Testis (tissue), 3 donors: ENCODE results near the gene TECPR2. TPM values are rescaled to one million over a fixed set of nuclear protein-coding genes. Genes with fewer than 3 reads are reported as not detected.

Experiments used
- DNase-seq: peaks from one replicate; pipeline ENCODE4 v3.0.0-alpha.2; 2019
- H3K27ac ChIP-seq, 2 donors: fragments of 200-600 bp; sonication (generic); one replicate each; pipeline ENCODE4 v1.5.1; 2019
- H3K27me3 ChIP-seq: fragments of 200-600 bp; sonication (generic); one replicate; pipeline ENCODE4 v1.5.1; 2019
- H3K36me3 ChIP-seq: fragments of 200-600 bp; sonication (generic); one replicate; pipeline ENCODE4 v1.5.1; 2017; ENCODE audit warnings: low read depth; ENCODE audit errors: missing control alignments
- H3K4me1 ChIP-seq: fragments of 200-600 bp; sonication (generic); one replicate; pipeline ENCODE4 v1.5.1; 2019
- H3K4me3 ChIP-seq, 2 donors: fragments of 200-600 bp; sonication (generic); one replicate each; pipeline ENCODE4 v1.5.1; 2017 to 2019
- H3K9me3 ChIP-seq: fragments of 200-600 bp; sonication (generic); one replicate; pipeline ENCODE4 v1.5.1; 2017
- CTCF ChIP-seq, 3 experiments: fragments of 450-650 bp in 2 of 3; fragments of 200-600 bp in 1 of 3; sonication (generic) in 1 of 3; IDR thresholded peaks; one replicate each; pipeline ENCODE4 v1.5.1; 2016 to 2019; ENCODE audit warnings: antibody characterized with exemption in 3 of 3, mild to moderate bottlenecking in 2 of 3, moderate library complexity in 1 of 3
- POLR2A ChIP-seq: fragments of 450-650 bp; IDR thresholded peaks from one replicate; pipeline ENCODE4 v1.6.1; 2017; ENCODE audit warnings: antibody characterized with exemption, mild to moderate bottlenecking, moderate library complexity
- WGBS, 2 donors: methylation state at CpG; one replicate each; pipeline ENCODE4 v1.1.5; 2018; 5-methylcytosine and 5-hydroxymethylcytosine counted together
- intact Hi-C: fragments of 100-400 bp; cut with DNase I; formaldehyde crosslinking; loops from one replicate; pipeline ENCODE4 v1.15.1; 2023; ENCODE audit warnings: low total_unique reads
- polyA plus RNA-seq: library from polyadenylated mRNA; stranded (reverse); fragments of 350-450 nt; fragmentation: Illumina TruSeq; extraction: RNeasy Lipid Tissue Mini Kit (QIAGEN cat#74804); gene quantifications from one replicate; pipeline ENCODE4 v1.2.3, GENCODE V29; 2014; ENCODE audit warnings: low read depth, low replicate concordance; ENCODE audit not compliant: insufficient read depth
- total RNA-seq, 2 donors: library from RNA; depleted of rRNA; stranded (reverse); fragments of >200 nt; gene quantifications; one replicate each; pipeline ENCODE4 v1.2.3, GENCODE V29; 2016

TECPR2 gene
- total and polyA plus RNA-seq, 3 donors from 2014 or later = 43.4 to 65.9 (median 43.6) TPM

- Histone ChIP-seq H3K4me3 (no peak overlapping the region), H3K9me3 (no peaks in the 10 kb centered on the region), H3K36me3 (peaks cover 4% of the 10 kb centered on the region), H3K4me1 (peaks cover 6% of the 10 kb centered on the region), H3K27me3 (no peaks in the 10 kb centered on the region), H3K27ac (no peak overlapping the region)
- DNase-seq = no peak
- WGBS, 2 donors = 89 to 91% methylated on average over 13 of the region's 13 CpGs
- TF ChIP-seq POLR2A (no peak), CTCF (IDR thresholded peaks at IDR 0.05) (no peak)
- intact Hi-C loops = no loop called here
Measured at GRCh38 chr14:102333795-102334705, 28.7 kb upstream of the TECPR2 start.

DNA sequence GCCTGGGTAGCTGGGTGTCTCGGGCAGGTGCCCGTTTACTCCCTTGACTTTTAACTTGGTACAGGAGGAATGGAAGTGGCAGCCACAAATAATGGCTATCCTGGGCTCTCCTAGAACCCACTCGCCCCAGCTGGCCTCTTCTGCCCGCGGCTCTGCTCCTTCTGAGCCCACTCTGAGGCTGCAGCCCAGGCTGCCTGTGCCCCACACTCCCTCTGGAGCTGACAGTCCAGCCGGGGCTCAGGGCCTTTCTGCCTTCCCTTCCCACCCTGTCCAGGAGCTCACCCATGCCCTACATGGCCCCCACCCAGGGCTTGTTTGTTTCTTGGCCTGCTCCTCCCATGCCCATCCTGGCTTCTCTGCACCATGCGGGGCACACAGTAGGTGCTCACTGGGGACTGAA is 27.6 kb upstream of the TECPR2 start:
- Histone ChIP-seq H3K27me3 (no peaks in the 10 kb centered on the region), H3K4me3 (no peak overlapping the region), H3K4me1 (peaks cover 6% of the 10 kb centered on the region), H3K36me3 (peaks cover 4% of the 10 kb centered on the region), H3K27ac (no peak overlapping the region), H3K9me3 (no peaks in the 10 kb centered on the region)
- 87 to 95% methylated on average over 7 of the region's 7 CpGs for WGBS, 2 donors
- intact Hi-C loops = no loop called here
- TF ChIP-seq POLR2A (no peak), CTCF (IDR thresholded peaks at IDR 0.05) (no peak)
- no peak for DNase-seq

GRCh38 chr14:102338724-102339123 is 24.0 kb upstream of the TECPR2 start:
- TF ChIP-seq POLR2A (no peak), CTCF (IDR thresholded peaks at IDR 0.05) (no peak)
- intact Hi-C loops = no loop called here
- no peak for DNase-seq
- Histone ChIP-seq H3K36me3 (peaks cover 4% of the 10 kb centered on the region), H3K27ac (no peak overlapping the region), H3K9me3 (no peaks in the 10 kb centered on the region), H3K4me1 (no peaks in the 10 kb centered on the region), H3K4me3 (no peak overlapping the region), H3K27me3 (no peaks in the 10 kb centered on the region)
- WGBS, 2 donors = 91 to 92% methylated on average over 9 of the region's 9 CpGs

- WGBS, 2 donors = 95% methylated on average over 3 to 8 of the region's 8 CpGs
- Histone ChIP-seq H3K9me3 (no peaks in the 10 kb centered on the region), H3K27ac (no peak overlapping the region), H3K27me3 (no peaks in the 10 kb centered on the region), H3K4me3 (no peak overlapping the region), H3K4me1 (no peaks in the 10 kb centered on the region), H3K36me3 (no peaks in the 10 kb centered on the region)
- no peak for TF ChIP-seq CTCF (IDR thresholded peaks at IDR 0.05)
- TF ChIP-seq POLR2A = no peak
- no peak for DNase-seq
- intact Hi-C loops = no loop called here
Measured at GRCh38 chr14:102341566-102341965, 21.2 kb upstream of the TECPR2 start.

DNA sequence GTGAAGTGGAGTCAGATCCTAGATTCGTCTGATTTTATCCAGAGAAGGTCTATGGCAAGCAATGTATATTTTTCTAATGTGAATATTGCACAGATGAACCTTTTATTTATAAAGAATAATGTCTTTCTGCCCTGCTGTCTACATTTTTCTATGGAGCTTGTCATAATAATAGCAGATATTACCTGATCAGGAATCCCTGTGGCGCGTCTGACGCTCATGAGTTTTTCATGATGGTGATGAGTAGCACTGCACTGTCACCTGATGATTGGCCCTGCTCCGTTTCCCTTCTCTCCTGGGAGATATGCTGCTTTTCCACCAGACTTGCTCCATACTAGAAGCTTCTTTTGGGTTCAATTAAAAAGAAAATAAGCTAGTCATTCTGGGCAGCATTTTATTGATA is 20.5 kb upstream of the TECPR2 start:
- Histone ChIP-seq H3K36me3 (no peaks in the 10 kb centered on the region), H3K9me3 (no peaks in the 10 kb centered on the region), H3K27ac (no peak overlapping the region), H3K4me1 (no peaks in the 10 kb centered on the region), H3K4me3 (no peak overlapping the region), H3K27me3 (no peaks in the 10 kb centered on the region)
- WGBS, 2 donors = 85 to 90% methylated on average over 5 of the region's 5 CpGs
- TF ChIP-seq POLR2A (no peak), CTCF (IDR thresholded peaks at IDR 0.05) (no peak)
- intact Hi-C loops = no loop called here
- DNase-seq = no peak
